Activated CD4-positive, alpha-beta T cell treated with anti-CD3 and anti-CD28 coated beads for 36 hours (primary cell): ENCODE results near the gene USP17L20. TPM values are rescaled to one million over a fixed set of nuclear protein-coding genes. Genes with fewer than 3 reads are reported as not detected.
"Not testable (repeated sequence)": the region's sequence is repeated elsewhere in the genome, so short reads cannot be mapped to it uniquely, and the experiment has no call there.

ENCODE experiments used
- ATAC-seq: fragments of 200-7000 bp; cut with Tn5 transposase; one replicate; pipeline ENCODE4 v1.10.0; 2021; ENCODE audit warnings: mild to moderate bottlenecking, moderate library complexity
- CTCF ChIA-PET: fragments of 350-600 bp; sonication (Branson Sonifier 250); formaldehyde crosslinking; loops from one replicate; lab custom pipeline; 2021; ENCODE audit warnings: antibody characterized with exemption; lab: Charles Lee
- POLR2A ChIA-PET: fragments of 350-600 bp; sonication (Branson Sonifier 250); formaldehyde crosslinking; loops from one replicate; lab custom pipeline; 2021; ENCODE audit warnings: antibody characterized with exemption, inconsistent platforms; lab: Charles Lee
- DNase-seq: peaks from one replicate; pipeline ENCODE4 v3.0.0-alpha.2; 2020
- H3K27ac Mint-ChIP-seq: one replicate; pipeline ENCODE4 v1.8.0; 2021; ENCODE audit warnings: mixed read lengths
- H3K27me3 Mint-ChIP-seq: one replicate; pipeline ENCODE4 v1.8.0; 2021; ENCODE audit warnings: mixed read lengths
- H3K36me3 Mint-ChIP-seq: one replicate; pipeline ENCODE4 v1.8.0; 2021; ENCODE audit warnings: low read depth, mixed read lengths
- H3K4me1 Mint-ChIP-seq: one replicate; pipeline ENCODE4 v1.8.0; 2021; ENCODE audit warnings: mixed read lengths
- H3K4me3 Mint-ChIP-seq: one replicate; pipeline ENCODE4 v1.8.0; 2021; ENCODE audit warnings: mild to moderate bottlenecking, moderate library complexity, mixed read lengths
- H3K9me3 Mint-ChIP-seq: one replicate; pipeline ENCODE4 v1.8.0; 2021; ENCODE audit warnings: low read depth, mixed read lengths
- intact Hi-C, 2 experiments: fragments of 100-400 bp; cut with DNase I in 1 of 2; cut with micrococcal nuclease in 1 of 2; formaldehyde crosslinking; loops; one replicate each; pipeline versions ENCODE4 v1.14.2 to v1.15.1; 2022 to 2024; cut with DNase I, micrococcal nuclease
- total RNA-seq, 2 experiments: library from RNA; stranded (reverse); gene quantifications; one replicate each; pipeline ENCODE4 v1.2.3, GENCODE V29; 2021

The USP17L20 gene
- total RNA-seq, 2 experiments from 2014 or later: not detected

- DNase-seq, H3K9me3 Mint-ChIP-seq, ATAC-seq, intact Hi-C loops, H3K27ac Mint-ChIP-seq, H3K4me3 Mint-ChIP-seq, CTCF ChIA-PET, H3K27me3 Mint-ChIP-seq, H3K4me1 Mint-ChIP-seq, H3K36me3 Mint-ChIP-seq, POLR2A ChIA-PET: not testable (repeated sequence)
Measured at GRCh38 chr4:9253078-9253477, 4.8 kb upstream of the USP17L20 start, which contains the start of gene USP17L19. Gene USP17L19, plus strand, starts transcription at chr4:9253378. Its CDS starts 0 bp downstream, at chr4:9253378.

GRCh38 chr4:9262572-9262971 is 4.6 kb downstream of the USP17L20 start, which contains the start of gene USP17L21:
Gene USP17L21, plus strand, starts transcription at chr4:9262872. Its CDS starts 0 bp downstream, at chr4:9262872.
- intact Hi-C loops, H3K27me3 Mint-ChIP-seq, H3K4me1 Mint-ChIP-seq, H3K4me3 Mint-ChIP-seq, DNase-seq, ATAC-seq, POLR2A ChIA-PET, H3K9me3 Mint-ChIP-seq, H3K27ac Mint-ChIP-seq, CTCF ChIA-PET, H3K36me3 Mint-ChIP-seq: not testable (repeated sequence)

DNA sequence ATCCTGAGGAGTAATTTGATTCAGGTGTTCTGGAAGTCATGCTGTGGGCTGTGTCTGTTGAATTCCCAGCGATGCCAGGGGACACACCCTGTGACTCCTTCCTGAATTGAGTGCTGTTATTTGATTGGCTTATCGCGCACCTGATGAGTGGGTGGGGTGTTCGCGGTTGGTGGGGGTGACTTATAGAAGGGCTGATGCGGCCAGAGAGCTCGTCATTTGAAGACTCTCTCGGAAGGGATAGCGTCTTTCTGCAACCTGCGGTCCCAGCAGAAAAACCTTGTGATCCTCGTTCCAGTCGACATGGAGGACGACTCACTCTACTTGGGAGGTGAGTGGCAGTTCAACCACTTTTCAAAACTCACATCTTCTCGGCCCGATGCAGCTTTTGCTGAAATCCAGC is 9.4 kb downstream of the USP17L20 start, which contains the start of gene USP17L22:
Gene USP17L22 (plus strand): TSS at position 301 of the 400 bp plus-strand sequence. CDS start 0 bp downstream, at position 301.
- DNase-seq, H3K27ac Mint-ChIP-seq, H3K4me3 Mint-ChIP-seq, H3K9me3 Mint-ChIP-seq, POLR2A ChIA-PET, CTCF ChIA-PET, H3K4me1 Mint-ChIP-seq, H3K36me3 Mint-ChIP-seq, H3K27me3 Mint-ChIP-seq, ATAC-seq, intact Hi-C loops: not testable (repeated sequence)

DNA sequence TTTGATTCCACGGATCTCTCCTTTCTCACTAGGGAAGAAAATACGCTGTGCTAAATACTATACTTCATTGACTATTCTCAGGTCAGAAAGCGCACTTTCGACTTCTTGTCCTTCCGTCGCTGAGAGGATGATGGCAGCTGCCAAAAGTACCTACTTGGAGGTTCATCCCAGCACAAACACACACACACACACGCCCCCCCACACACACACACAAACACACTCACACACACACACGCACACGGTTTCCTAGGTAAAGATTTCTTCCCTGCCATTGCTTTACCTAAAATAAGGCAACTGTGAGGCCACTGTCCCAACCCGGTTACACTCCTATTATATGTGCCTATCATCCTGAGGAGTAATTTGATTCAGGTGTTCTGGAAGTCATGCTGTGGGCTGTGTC is 13.8 kb downstream of the USP17L20 start:
- H3K4me3 Mint-ChIP-seq, H3K36me3 Mint-ChIP-seq, H3K4me1 Mint-ChIP-seq, H3K27me3 Mint-ChIP-seq, intact Hi-C loops, ATAC-seq, CTCF ChIA-PET, H3K27ac Mint-ChIP-seq, H3K9me3 Mint-ChIP-seq, POLR2A ChIA-PET: not testable (repeated sequence)
- peak; percentile 15 for DNase-seq

Other genes starting within 250 kb of the USP17L20 start
- gene FAM90A26, start 87.7 kb upstream of the USP17L20 start, total RNA-seq: not detected
- gene USP17L10, start 47.5 kb upstream of the USP17L20 start, total RNA-seq: not detected
- under 1 TPM; 0.11 to 0.16 TPM for gene USP17L11, start 42.7 kb upstream of the USP17L20 start, total RNA-seq
- not detected for gene USP17L12, start 38.0 kb upstream of the USP17L20 start, total RNA-seq
- not detected for gene USP17L13, start 33.2 kb upstream of the USP17L20 start, total RNA-seq
- not detected for gene USP17L15, start 23.7 kb upstream of the USP17L20 start, total RNA-seq
- gene USP17L17, start 14.2 kb upstream of the USP17L20 start, total RNA-seq: not detected
- not detected for gene USP17L18, start 9.5 kb upstream of the USP17L20 start, total RNA-seq
- gene USP17L19, start 4.7 kb upstream of the USP17L20 start, total RNA-seq: not detected
- gene USP17L21, start 4.7 kb downstream of the USP17L20 start, total RNA-seq: not detected
- not detected for gene USP17L22, start 9.5 kb downstream of the USP17L20 start, total RNA-seq
- gene USP17L24, start 67.0 kb downstream of the USP17L20 start, total RNA-seq: not detected
- gene USP17L25, start 71.8 kb downstream of the USP17L20 start, total RNA-seq: not detected
- not detected for gene USP17L26, start 76.5 kb downstream of the USP17L20 start, total RNA-seq
- not detected for gene USP17L5, start 81.3 kb downstream of the USP17L20 start, total RNA-seq
- gene USP17L27, start 86.0 kb downstream of the USP17L20 start, total RNA-seq: not detected
- not detected for gene USP17L28, start 90.8 kb downstream of the USP17L20 start, total RNA-seq
- not detected for gene USP17L29, start 95.5 kb downstream of the USP17L20 start, total RNA-seq
- not detected for gene USP17L30, start 105.0 kb downstream of the USP17L20 start, total RNA-seq
- not detected for gene DEFB131A, start 186.3 kb downstream of the USP17L20 start, total RNA-seq